ENCODE data around the gene EIF5A.
"Not testable (repeated sequence)": the region's sequence is repeated elsewhere in the genome, so short reads cannot be mapped to it uniquely, and the experiment has no call there.

The EIF5A gene

GRCh38 chr17:7332600-7333069 lies 25.2 kb downstream of the EIF5A start:
- Mint-ChIP-seq H3K36me3 (ENCODE audit: insufficient read depth) (peaks cover 16% of the 10 kb centered on the region), H3K4me3 (peak overlapping the region; percentile 33), H3K4me1 (peaks cover 57% of the 10 kb centered on the region)
- ATAC-seq (replicated peaks; ENCODE audit: extremely low read depth, poor library complexity, severe bottlenecking); H3K27ac Mint-ChIP-seq (ENCODE audit: low read depth); H3K9me3 Mint-ChIP-seq; DNase-seq (ENCODE audit: low spot score in 2 of 2); H3K27me3 Mint-ChIP-seq: not testable (repeated sequence)

DNA sequence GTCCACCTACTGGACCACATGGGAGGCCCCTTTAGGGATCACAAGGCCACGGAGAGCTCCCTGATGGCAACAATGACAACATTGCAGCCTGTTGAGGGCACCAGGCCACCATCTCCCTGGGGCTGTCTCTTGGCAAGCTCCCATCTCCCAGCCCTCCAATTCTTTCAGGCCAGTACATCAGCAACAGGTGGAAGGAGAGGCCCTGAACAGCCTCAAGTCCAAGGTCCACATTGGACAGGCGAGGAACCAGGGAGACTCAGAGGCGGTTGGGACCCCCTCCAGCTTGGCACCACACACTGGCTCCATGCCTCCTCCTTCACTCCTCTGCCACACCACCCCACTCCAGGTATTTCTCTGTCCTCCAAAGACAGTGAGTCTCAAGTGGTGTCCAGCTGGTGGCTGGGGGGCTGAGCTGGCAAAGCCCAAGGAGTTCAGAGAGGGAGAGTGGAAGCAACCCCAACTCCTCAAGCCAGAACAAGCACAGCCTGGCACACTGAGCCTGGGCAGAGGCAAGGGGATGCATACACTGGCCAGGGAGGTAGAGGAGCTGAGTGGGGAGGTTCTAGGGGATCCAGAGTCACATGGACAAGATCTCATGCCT lies 27.6 kb downstream of the EIF5A start:
- no peaks in the 10 kb centered on the region for H3K9me3 Mint-ChIP-seq
- DNase-seq (ENCODE audit: low spot score in 2 of 2) (no peak), ATAC-seq (replicated peaks; ENCODE audit: extremely low read depth, poor library complexity, severe bottlenecking) (no peak)
- H3K27me3 Mint-ChIP-seq, result no peaks in the 10 kb centered on the region
- H3K4me1 Mint-ChIP-seq, result peaks cover 49% of the 10 kb centered on the region
- H3K36me3 Mint-ChIP-seq (ENCODE audit: insufficient read depth), result peaks cover 23% of the 10 kb centered on the region
- H3K27ac Mint-ChIP-seq (ENCODE audit: low read depth), result peak overlapping the region; percentile 77
- H3K4me3 Mint-ChIP-seq, result peak overlapping the region; percentile 92

- peak overlapping the region; percentile 77 for H3K27ac Mint-ChIP-seq (ENCODE audit: low read depth)
- DNase-seq (ENCODE audit: low spot score in 2 of 2); ATAC-seq (replicated peaks; ENCODE audit: extremely low read depth, poor library complexity, severe bottlenecking); H3K9me3 Mint-ChIP-seq; H3K27me3 Mint-ChIP-seq: not testable (repeated sequence)
- H3K4me3 Mint-ChIP-seq, result peak overlapping the region; percentile 92
- peaks cover 26% of the 10 kb centered on the region for H3K36me3 Mint-ChIP-seq (ENCODE audit: insufficient read depth)
- peaks cover 49% of the 10 kb centered on the region for H3K4me1 Mint-ChIP-seq
Measured at GRCh38 chr17:7335765-7336164, 28.3 kb downstream of the EIF5A start.

DNA sequence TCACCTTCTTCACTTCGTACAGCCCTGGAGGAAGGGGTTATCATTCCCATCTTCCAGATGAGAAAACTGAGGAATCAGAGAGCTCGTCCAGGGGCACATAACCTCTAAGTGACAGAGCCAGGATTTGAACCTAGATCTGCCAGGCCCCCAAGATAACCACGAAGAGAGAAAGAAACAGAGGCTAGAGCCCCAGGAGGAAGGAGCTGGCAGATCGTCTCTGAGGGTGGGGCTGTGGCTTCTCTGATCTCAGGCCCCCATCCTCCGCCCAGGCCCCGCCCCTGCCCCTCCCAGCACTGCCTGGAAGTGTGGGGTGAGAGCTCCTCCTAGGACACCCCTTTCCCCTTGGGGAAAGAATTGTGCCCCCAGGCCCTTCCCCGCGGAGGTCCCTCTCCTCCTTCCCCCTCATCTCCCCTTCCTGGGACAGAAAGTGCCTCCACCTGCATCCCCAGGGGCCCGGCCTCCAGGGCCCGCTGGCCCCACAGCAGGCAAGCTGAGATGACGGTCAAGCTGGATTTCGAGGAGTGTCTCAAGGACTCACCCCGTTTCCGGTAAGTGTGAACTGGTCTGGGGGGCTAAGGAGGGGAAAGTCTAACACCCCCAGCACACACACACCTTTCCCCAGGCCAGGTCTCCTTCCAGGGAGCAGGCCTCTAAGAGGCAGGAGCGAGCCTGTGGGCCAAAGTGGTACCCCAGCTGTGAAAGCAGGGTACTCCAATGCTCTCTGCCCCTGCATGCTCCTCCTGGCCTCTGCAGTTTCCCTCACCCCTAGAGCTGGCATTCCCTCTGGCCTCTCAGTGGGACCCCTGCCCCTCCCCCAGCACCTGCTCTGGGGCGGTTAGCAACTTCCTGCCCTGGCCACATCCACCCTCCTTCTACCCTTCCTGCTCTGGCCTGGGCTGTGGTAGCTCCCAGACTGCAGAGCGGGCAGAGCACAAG lies 29.1 kb downstream of the EIF5A start, which contains the start of gene ACAP1:
ACAP1 (plus strand) TSS at position 290 of the 936 bp plus-strand sequence; CDS start at position 496, 206 bp downstream.
- DNase-seq (ENCODE audit: low spot score in 2 of 2) (peak in 1 of 2 donors; percentile 61), ATAC-seq (replicated peaks; ENCODE audit: extremely low read depth, poor library complexity, severe bottlenecking) (peak; percentile 98)
- peaks cover 28% of the 10 kb centered on the region for H3K36me3 Mint-ChIP-seq (ENCODE audit: insufficient read depth)
- no peaks in the 10 kb centered on the region for H3K27me3 Mint-ChIP-seq
- peak within 1 kb of the TSS; percentile 92 for H3K4me3 Mint-ChIP-seq
- peak within 1 kb of the TSS; percentile 77 for H3K27ac Mint-ChIP-seq (ENCODE audit: low read depth)
- peaks cover 52% of the 10 kb centered on the region for H3K4me1 Mint-ChIP-seq
- no peaks in the 10 kb centered on the region for H3K9me3 Mint-ChIP-seq

GRCh38 chr17:7337600-7337999 lies 30.2 kb downstream of the EIF5A start:
- not testable (repeated sequence) for ATAC-seq (replicated peaks; ENCODE audit: extremely low read depth, poor library complexity, severe bottlenecking); H3K9me3 Mint-ChIP-seq; H3K27me3 Mint-ChIP-seq; DNase-seq (ENCODE audit: low spot score in 2 of 2)
- Mint-ChIP-seq H3K27ac (ENCODE audit: low read depth) (peak overlapping the region; percentile 77), H3K4me3 (peak overlapping the region; percentile 92), H3K36me3 (ENCODE audit: insufficient read depth) (peaks cover 36% of the 10 kb centered on the region), H3K4me1 (peaks cover 50% of the 10 kb centered on the region)

DNA sequence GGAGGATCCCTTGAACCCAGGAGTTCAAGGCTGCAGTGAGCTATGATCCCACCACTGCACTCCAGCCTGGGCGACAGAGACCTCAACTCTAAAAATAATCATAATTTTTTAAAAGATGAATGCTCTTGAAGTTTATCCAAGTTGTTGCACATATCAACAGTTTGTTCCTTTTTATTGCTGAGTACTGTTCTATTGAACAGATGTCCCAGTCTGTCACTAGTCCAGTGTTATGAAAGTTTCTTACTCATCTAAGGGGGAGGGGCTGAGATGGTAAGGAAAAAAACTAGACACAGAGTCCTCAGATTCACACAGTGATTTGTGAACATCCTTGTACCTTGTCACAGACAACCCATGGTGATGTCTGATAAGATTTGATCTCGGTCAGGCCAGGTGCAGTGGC lies 32.8 kb downstream of the EIF5A start:
- no peaks in the 10 kb centered on the region for H3K27me3 Mint-ChIP-seq
- H3K4me3 Mint-ChIP-seq, result no peak overlapping the region
- ATAC-seq (replicated peaks; ENCODE audit: extremely low read depth, poor library complexity, severe bottlenecking), result no peak
- H3K36me3 Mint-ChIP-seq (ENCODE audit: insufficient read depth), result peaks cover 47% of the 10 kb centered on the region
- H3K4me1 Mint-ChIP-seq, result peaks cover 48% of the 10 kb centered on the region
- peak overlapping the region; percentile 11 for H3K27ac Mint-ChIP-seq (ENCODE audit: low read depth)
- H3K9me3 Mint-ChIP-seq, result no peaks in the 10 kb centered on the region
- no peak for DNase-seq (ENCODE audit: low spot score in 2 of 2)

DNA sequence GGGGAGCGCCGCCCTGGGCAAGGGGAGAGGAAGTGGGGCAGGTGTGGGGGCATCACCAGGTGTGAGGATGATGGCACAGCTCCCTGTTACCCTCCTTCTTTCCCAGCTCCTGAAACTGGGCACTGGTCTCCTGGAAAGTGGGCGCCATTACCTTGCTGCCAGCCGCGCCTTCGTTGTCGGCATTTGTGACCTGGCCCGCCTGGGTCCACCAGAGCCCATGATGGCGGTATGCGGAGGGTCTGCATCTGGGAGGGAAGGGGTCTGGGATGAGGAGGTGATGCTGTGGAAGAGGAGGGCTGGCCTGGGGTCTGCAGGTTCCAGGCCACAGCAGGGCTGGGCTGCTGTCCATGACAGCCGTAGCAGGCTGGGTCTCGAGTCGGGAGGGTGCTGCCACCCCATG lies 34.4 kb downstream of the EIF5A start:
- no peak for DNase-seq (ENCODE audit: low spot score in 2 of 2)
- ATAC-seq (replicated peaks; ENCODE audit: extremely low read depth, poor library complexity, severe bottlenecking), result no peak
- Mint-ChIP-seq H3K27ac (ENCODE audit: low read depth) (no peak overlapping the region), H3K4me1 (peaks cover 35% of the 10 kb centered on the region), H3K36me3 (ENCODE audit: insufficient read depth) (peaks cover 55% of the 10 kb centered on the region), H3K4me3 (no peak overlapping the region), H3K9me3 (no peaks in the 10 kb centered on the region), H3K27me3 (no peaks in the 10 kb centered on the region)

GRCh38 chr17:7343250-7343649 lies 35.8 kb downstream of the EIF5A start:
- Mint-ChIP-seq H3K4me1 (peaks cover 30% of the 10 kb centered on the region), H3K9me3 (no peaks in the 10 kb centered on the region), H3K4me3 (no peak overlapping the region), H3K27me3 (no peaks in the 10 kb centered on the region), H3K36me3 (ENCODE audit: insufficient read depth) (peaks cover 56% of the 10 kb centered on the region), H3K27ac (ENCODE audit: low read depth) (no peak overlapping the region)
- DNase-seq (ENCODE audit: low spot score in 2 of 2) (no peak), ATAC-seq (replicated peaks; ENCODE audit: extremely low read depth, poor library complexity, severe bottlenecking) (no peak)

DNA sequence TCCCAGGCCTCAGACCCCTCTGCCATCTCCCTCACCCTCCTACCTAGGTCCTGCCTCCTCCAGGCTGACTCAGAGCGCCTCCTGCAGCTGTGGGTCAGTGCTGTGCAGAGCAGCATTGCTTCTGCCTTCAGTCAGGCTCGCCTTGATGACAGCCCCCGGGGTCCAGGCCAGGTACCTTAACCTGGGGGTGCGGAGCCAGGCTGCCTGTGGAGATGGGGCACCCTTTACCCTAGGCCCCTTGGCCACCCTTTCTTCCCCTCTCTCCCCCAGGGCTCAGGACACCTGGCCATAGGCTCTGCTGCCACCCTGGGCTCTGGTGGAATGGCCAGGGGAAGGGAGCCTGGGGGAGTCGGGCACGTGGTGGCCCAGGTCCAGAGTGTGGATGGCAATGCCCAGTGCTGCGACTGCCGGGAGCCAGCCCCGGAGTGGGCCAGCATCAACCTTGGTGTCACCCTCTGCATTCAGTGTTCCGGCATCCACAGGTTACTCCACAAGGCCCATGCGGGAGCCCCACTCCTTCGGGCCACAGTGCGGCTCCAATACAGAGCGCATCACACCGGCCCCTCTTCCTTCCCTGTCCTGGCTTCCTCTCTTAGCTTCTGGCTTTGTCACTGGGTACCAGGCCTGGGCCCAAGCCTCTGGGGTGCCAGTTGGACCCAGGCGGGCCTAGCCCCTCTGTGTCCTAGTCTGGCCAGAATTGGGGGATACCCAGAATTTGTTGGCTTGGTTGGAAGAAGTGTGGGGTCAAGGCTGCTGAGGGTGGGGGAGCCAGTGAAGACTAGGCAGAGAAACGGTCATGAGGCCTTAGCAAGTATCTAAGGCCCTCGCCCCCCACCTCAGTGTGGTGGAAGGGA lies 39.6 kb downstream of the EIF5A start:
- Mint-ChIP-seq H3K36me3 (ENCODE audit: insufficient read depth) (peaks cover 45% of the 10 kb centered on the region), H3K9me3 (no peaks in the 10 kb centered on the region), H3K4me3 (no peak overlapping the region), H3K27me3 (no peaks in the 10 kb centered on the region), H3K4me1 (peaks cover 44% of the 10 kb centered on the region), H3K27ac (ENCODE audit: low read depth) (peak overlapping the region; percentile 29)
- ATAC-seq (replicated peaks; ENCODE audit: extremely low read depth, poor library complexity, severe bottlenecking) (no peak), DNase-seq (ENCODE audit: low spot score in 2 of 2) (no peak)

- Mint-ChIP-seq H3K9me3 (no peaks in the 10 kb centered on the region), H3K4me3 (no peak overlapping the region), H3K27me3 (no peaks in the 10 kb centered on the region), H3K4me1 (peaks cover 51% of the 10 kb centered on the region), H3K36me3 (ENCODE audit: insufficient read depth) (peaks cover 44% of the 10 kb centered on the region), H3K27ac (ENCODE audit: low read depth) (peak overlapping the region; percentile 82)
- DNase-seq (ENCODE audit: low spot score in 2 of 2), result no peak
- no peak for ATAC-seq (replicated peaks; ENCODE audit: extremely low read depth, poor library complexity, severe bottlenecking)
Measured at GRCh38 chr17:7347630-7348477, 40.4 kb downstream of the EIF5A start.

DNA sequence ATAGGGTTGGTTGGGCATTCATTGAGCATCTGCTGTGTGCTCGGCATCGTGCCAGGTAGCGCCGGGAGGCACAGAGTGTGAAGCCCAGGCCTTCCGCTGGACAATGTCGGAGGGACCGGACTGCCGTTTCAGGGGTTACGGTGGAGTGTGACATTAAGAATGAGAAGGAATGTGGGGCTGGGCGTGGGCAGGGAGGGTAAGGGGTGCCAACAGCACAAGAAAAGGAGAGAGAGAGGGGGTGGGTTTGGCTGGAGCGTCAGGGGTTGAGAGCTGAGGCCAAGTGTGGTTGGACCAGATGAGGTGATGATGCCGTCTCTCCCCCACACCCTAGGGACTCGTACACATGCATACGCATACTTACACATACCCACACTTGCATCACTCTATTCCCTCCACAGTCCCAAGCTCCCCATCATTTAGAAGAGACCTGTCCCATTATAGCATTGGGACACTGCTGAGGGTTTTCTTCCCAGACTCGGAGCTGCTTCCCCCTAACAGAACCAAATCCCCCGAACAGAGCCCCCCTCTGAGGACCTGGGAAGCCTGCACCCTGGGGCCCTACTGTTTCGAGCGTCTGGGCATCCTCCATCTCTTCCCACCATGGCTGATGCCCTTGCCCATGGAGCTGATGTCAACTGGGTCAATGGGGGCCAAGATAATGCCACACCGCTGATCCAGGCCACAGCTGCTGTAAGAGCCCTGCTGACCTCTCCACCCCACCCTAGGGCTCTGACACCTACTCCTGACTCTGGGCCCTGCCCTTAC lies 41.2 kb downstream of the EIF5A start:
- no peak for ATAC-seq (replicated peaks; ENCODE audit: extremely low read depth, poor library complexity, severe bottlenecking)
- no peaks in the 10 kb centered on the region for H3K27me3 Mint-ChIP-seq
- H3K27ac Mint-ChIP-seq (ENCODE audit: low read depth), result peak overlapping the region; percentile 82

More for the DNA sequence above, 41.2 kb downstream of the EIF5A start:
- peaks cover 55% of the 10 kb centered on the region for H3K4me1 Mint-ChIP-seq
- H3K36me3 Mint-ChIP-seq (ENCODE audit: insufficient read depth), result peaks cover 39% of the 10 kb centered on the region
- H3K9me3 Mint-ChIP-seq, result no peaks in the 10 kb centered on the region
- no peak overlapping the region for H3K4me3 Mint-ChIP-seq
- DNase-seq (ENCODE audit: low spot score in 2 of 2), result no peak

All from central memory CD8-positive, alpha-beta T cell (primary cell).